Measurements from ENCODE around the gene SLC6A3. TPM values are rescaled to one million over a fixed set of nuclear protein-coding genes. Genes with fewer than 3 reads are reported as not detected.

The SLC6A3 gene
- total RNA-seq, 1 donor from 2014 or later: not detected

- Histone ChIP-seq H3K9me3 (replicated peaks) (no peaks in the 10 kb centered on the region), H3K27ac (replicated peaks) (no peak overlapping the region), H3K4me3 (no peak overlapping the region), H3K36me3 (no peaks in the 10 kb centered on the region), H3K4me1 (no peaks in the 10 kb centered on the region), H3K27me3 (ENCODE audit: low read depth) (peaks cover 75% of the 10 kb centered on the region)
- no peak for TF ChIP-seq CTCF (IDR thresholded peaks at IDR 0.05; ENCODE audit: borderline replicate concordance)
- intact Hi-C loops (cut with micrococcal nuclease): no loop called here
- no peak for DNase-seq
Measured at GRCh38 chr5:1366514-1366913, 78.7 kb downstream of the SLC6A3 start.

GRCh38 chr5:1364211-1364610, 81.0 kb downstream of the SLC6A3 start:
- Histone ChIP-seq H3K36me3 (no peaks in the 10 kb centered on the region), H3K27me3 (ENCODE audit: low read depth) (peaks cover 83% of the 10 kb centered on the region), H3K4me3 (no peak overlapping the region), H3K4me1 (no peaks in the 10 kb centered on the region), H3K9me3 (replicated peaks) (no peaks in the 10 kb centered on the region), H3K27ac (replicated peaks) (no peak overlapping the region)
- intact Hi-C loops (cut with micrococcal nuclease): no loop called here
- no peak for TF ChIP-seq CTCF (IDR thresholded peaks at IDR 0.05; ENCODE audit: borderline replicate concordance)
- DNase-seq: no peak

- DNase-seq: no peak
- Histone ChIP-seq H3K4me1 (no peaks in the 10 kb centered on the region), H3K27me3 (ENCODE audit: low read depth) (peaks cover 88% of the 10 kb centered on the region), H3K27ac (replicated peaks) (no peak overlapping the region), H3K9me3 (replicated peaks) (no peaks in the 10 kb centered on the region), H3K4me3 (no peak overlapping the region), H3K36me3 (no peaks in the 10 kb centered on the region)
- no peak for TF ChIP-seq CTCF (IDR thresholded peaks at IDR 0.05; ENCODE audit: borderline replicate concordance)
- intact Hi-C loops (cut with micrococcal nuclease): no loop called here
Measured at GRCh38 chr5:1363581-1363980, 81.7 kb downstream of the SLC6A3 start.

- H3K4me1 ChIP-seq: no peaks in the 10 kb centered on the region
- H3K4me3 ChIP-seq: no peak overlapping the region
- no peak for DNase-seq
- H3K36me3 ChIP-seq: no peaks in the 10 kb centered on the region
- peaks cover 88% of the 10 kb centered on the region for H3K27me3 ChIP-seq (ENCODE audit: low read depth)
- H3K9me3 ChIP-seq (replicated peaks): no peaks in the 10 kb centered on the region
- no peak for TF ChIP-seq CTCF (IDR thresholded peaks at IDR 0.05; ENCODE audit: borderline replicate concordance)
- H3K27ac ChIP-seq (replicated peaks): no peak overlapping the region
- intact Hi-C loops (cut with micrococcal nuclease): no loop called here
Measured at GRCh38 chr5:1363160-1363559, 82.1 kb downstream of the SLC6A3 start.

GRCh38 chr5:1362242-1363015, 82.8 kb downstream of the SLC6A3 start:
- no peaks in the 10 kb centered on the region for H3K36me3 ChIP-seq
- no peak overlapping the region for H3K4me3 ChIP-seq
- intact Hi-C loops (cut with micrococcal nuclease): no loop called here
- H3K4me1 ChIP-seq: no peaks in the 10 kb centered on the region
- H3K27ac ChIP-seq (replicated peaks): no peak overlapping the region
- H3K27me3 ChIP-seq (ENCODE audit: low read depth): peaks cover 93% of the 10 kb centered on the region
- H3K9me3 ChIP-seq (replicated peaks): no peaks in the 10 kb centered on the region
- no peak for DNase-seq
- TF ChIP-seq CTCF (IDR thresholded peaks at IDR 0.05; ENCODE audit: borderline replicate concordance): no peak
